GM13977 (cell line): ENCODE data around the gene CARNS1.

Experiments
- DNase-seq: peaks from one replicate; pipeline ENCODE4 v3.0.0; 2012; ENCODE audit warnings: low spot score
- CTCF ChIP-seq: IDR thresholded peaks from 2 replicates; pipeline ENCODE4 v1.5.1; 2012; ENCODE audit warnings: mild to moderate bottlenecking, control low read depth; ENCODE audit not compliant: insufficient read depth; ENCODE audit errors: extremely low read depth, missing control alignments
- in situ Hi-C: fragments of 300-500 bp; cut with MboI; formaldehyde crosslinking; loops from one replicate; pipeline ENCODE4 v1.12.0; 2022; ENCODE audit warnings: low sequenced_read_pairs, low pct_unique_long_range_greater_than_20kb, mixed read lengths, inconsistent platforms; ENCODE audit not compliant: unreplicated experiment

CARNS1 gene

GRCh38 chr11:67410369-67410831 lies 5.1 kb upstream of the CARNS1 start:
- in situ Hi-C loops = no loop called here
- no peak for TF ChIP-seq CTCF
- DNase-seq = no peak

GRCh38 chr11:67410984-67411784 lies 4.3 kb upstream of the CARNS1 start:
- DNase-seq = no peak
- no peak for TF ChIP-seq CTCF
- in situ Hi-C loops = no loop called here

- in situ Hi-C loops = no loop called here
- DNase-seq = no peak
- no peak for TF ChIP-seq CTCF
Observed at GRCh38 chr11:67411785-67412152, 3.7 kb upstream of the CARNS1 start.

GRCh38 chr11:67412495-67413179 lies 2.8 kb upstream of the CARNS1 start:
- no peak for DNase-seq
- in situ Hi-C loops = no loop called here
- no peak for TF ChIP-seq CTCF

- no peak for DNase-seq
- in situ Hi-C loops = no loop called here
- no peak for TF ChIP-seq CTCF
Observed at GRCh38 chr11:67413266-67413849, 2.1 kb upstream of the CARNS1 start.

GRCh38 chr11:67416416-67417335 lies 1.2 kb downstream of the CARNS1 start:
- DNase-seq = no peak
- in situ Hi-C loops = no loop called here
- no peak for TF ChIP-seq CTCF
